Lung (tissue), 12 donors: ENCODE results near the gene BSN. TPM values are rescaled to one million over a fixed set of nuclear protein-coding genes. Genes with fewer than 3 reads are reported as not detected.

Source experiments
- ATAC-seq: fragments of 200-7000 bp; cut with Tn5 transposase; one replicate; pipeline ENCODE4 v1.9.1; 2020; ENCODE audit warnings: moderate number of reproducible peaks; ENCODE audit not compliant: insufficient read depth, low FRiP score
- DNase-seq, 3 donors: peaks; one replicate each; pipeline ENCODE4 v3.0.0-alpha.2; 2013 to 2017
- H3K27ac ChIP-seq, 2 donors: one replicate each; pipeline ENCODE4 v1.5.1; 2013; ENCODE audit warnings: mild to moderate bottlenecking in 2 of 2, moderate library complexity in 2 of 2, control low read depth in 1 of 2, inconsistent platforms in 1 of 2, low read depth in 1 of 2, low read length in 1 of 2
- H3K27me3 ChIP-seq, 3 donors: one replicate each; pipeline ENCODE4 v1.5.1; 2013; ENCODE audit warnings: low read length in 2 of 3; ENCODE audit not compliant: control insufficient read depth in 3 of 3, insufficient read depth in 3 of 3
- H3K36me3 ChIP-seq, 4 donors: one replicate each; pipeline ENCODE4 v1.5.1; 2013; ENCODE audit warnings: low read length in 4 of 4, mild to moderate bottlenecking in 1 of 4, moderate library complexity in 1 of 4; ENCODE audit not compliant: control insufficient read depth in 4 of 4, insufficient read depth in 4 of 4
- H3K4me1 ChIP-seq, 5 donors: one replicate each; pipeline ENCODE4 v1.5.1; 2013; ENCODE audit warnings: low read length in 5 of 5, mild to moderate bottlenecking in 2 of 5, moderate library complexity in 1 of 5; ENCODE audit not compliant: control insufficient read depth in 5 of 5, insufficient read depth in 5 of 5
- H3K4me3 ChIP-seq: one replicate; pipeline ENCODE4 v1.5.1; 2013; ENCODE audit warnings: mild to moderate bottlenecking, control low read depth, moderate library complexity
- H3K9ac ChIP-seq, 2 donors: one replicate each; pipeline ENCODE4 v1.5.1; 2013; ENCODE audit warnings: low read length in 2 of 2, control low read depth in 1 of 2; ENCODE audit not compliant: insufficient read depth in 1 of 2
- H3K9me3 ChIP-seq, 4 donors: one replicate each; pipeline ENCODE4 v1.5.1; 2013; ENCODE audit warnings: low read length in 3 of 4, mild to moderate bottlenecking in 1 of 4, moderate library complexity in 1 of 4; ENCODE audit not compliant: control insufficient read depth in 4 of 4, insufficient read depth in 3 of 4
- WGBS, 2 donors: extraction: QIAGEN DNeasy Blood & Tissue Kit; methylation state at CpG; one replicate each; pipeline ENCODE4 v1.1.7; 2013; 5-methylcytosine and 5-hydroxymethylcytosine counted together
- polyA plus RNA-seq, 2 donors: library from polyadenylated mRNA; stranded (reverse); fragments of 200-250 nt; gene quantifications; one replicate each; pipeline ENCODE4 v1.2.1, GENCODE V29; 2013
- total RNA-seq, 2 donors: library from RNA; depleted of rRNA in 1 of 2; stranded (reverse); fragments of >200 nt in 1 of 2; gene quantifications; one replicate each; pipeline ENCODE4 v1.2.1, GENCODE V29; 2014 to 2021
- TF ChIP-seq, protein P1 (sequence below): IDR thresholded peaks from 2 replicates; pipeline ENCODE4 v1.5.1; 2012; ENCODE audit warnings: mild to moderate bottlenecking; ENCODE audit errors: control extremely low read depth, extremely low read depth
- donor health status: control.
- donor health status: control.
- donor health status: Bipolar disorder and iron deficiency.
- donor health status: healthy.
- donor health status: DM: yes; HTN: yes; CAD: no.

BSN gene
- total and polyA plus RNA-seq, 4 donors, result 0.09 to 0.71 (median 0.47) TPM

DNA sequence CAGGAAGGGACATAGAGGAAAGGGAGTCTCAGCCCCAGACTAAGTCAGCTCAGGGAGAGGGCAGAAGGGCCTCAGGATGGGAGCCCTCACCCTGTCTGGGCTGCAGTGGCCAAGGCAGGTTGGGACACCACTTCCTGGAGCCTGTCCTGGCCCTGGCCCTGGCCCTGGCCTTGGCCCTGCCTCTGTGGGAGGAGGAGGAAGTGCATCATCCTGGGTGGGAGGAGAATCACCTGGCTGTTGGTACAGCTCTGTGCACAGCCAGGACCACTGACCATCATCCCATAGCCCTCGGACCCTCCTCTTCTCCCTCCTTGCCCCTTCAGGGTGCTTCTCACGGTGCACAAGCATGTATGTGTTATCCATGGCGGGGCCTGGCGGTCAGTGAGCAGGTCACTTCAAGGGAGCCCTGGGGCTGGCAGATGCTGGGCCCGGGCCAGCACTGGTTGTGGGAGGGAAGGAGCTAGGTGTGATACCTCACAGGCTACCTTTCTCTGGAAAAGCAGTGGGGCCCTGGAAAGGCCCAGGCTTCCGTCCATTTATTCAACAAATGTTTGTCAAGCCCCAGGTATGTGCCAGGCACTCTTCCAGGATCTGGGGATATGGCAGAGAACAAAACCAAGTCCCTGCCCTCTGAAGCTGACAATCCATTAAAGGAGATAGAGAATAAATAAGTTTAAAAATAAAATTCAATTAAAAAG is 111.7 kb downstream of the BSN start:
- TF ChIP-seq, protein P1, sequence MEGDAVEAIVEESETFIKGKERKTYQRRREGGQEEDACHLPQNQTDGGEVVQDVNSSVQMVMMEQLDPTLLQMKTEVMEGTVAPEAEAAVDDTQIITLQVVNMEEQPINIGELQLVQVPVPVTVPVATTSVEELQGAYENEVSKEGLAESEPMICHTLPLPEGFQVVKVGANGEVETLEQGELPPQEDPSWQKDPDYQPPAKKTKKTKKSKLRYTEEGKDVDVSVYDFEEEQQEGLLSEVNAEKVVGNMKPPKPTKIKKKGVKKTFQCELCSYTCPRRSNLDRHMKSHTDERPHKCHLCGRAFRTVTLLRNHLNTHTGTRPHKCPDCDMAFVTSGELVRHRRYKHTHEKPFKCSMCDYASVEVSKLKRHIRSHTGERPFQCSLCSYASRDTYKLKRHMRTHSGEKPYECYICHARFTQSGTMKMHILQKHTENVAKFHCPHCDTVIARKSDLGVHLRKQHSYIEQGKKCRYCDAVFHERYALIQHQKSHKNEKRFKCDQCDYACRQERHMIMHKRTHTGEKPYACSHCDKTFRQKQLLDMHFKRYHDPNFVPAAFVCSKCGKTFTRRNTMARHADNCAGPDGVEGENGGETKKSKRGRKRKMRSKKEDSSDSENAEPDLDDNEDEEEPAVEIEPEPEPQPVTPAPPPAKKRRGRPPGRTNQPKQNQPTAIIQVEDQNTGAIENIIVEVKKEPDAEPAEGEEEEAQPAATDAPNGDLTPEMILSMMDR, result no peak
- H3K4me1 ChIP-seq, result no peaks in the 10 kb centered on the region
- WGBS, 2 donors, result 79 to 89% methylated on average over 6 of the region's 6 CpGs
- ATAC-seq, result no peak
- no peak for DNase-seq
- H3K9me3 ChIP-seq, result no peaks in the 10 kb centered on the region
- no peaks in the 10 kb centered on the region for H3K36me3 ChIP-seq
- no peak overlapping the region for H3K27ac ChIP-seq
- no peak overlapping the region for H3K4me3 ChIP-seq
- H3K27me3 ChIP-seq, result no peaks in the 10 kb centered on the region
- H3K9ac ChIP-seq, result no peak overlapping the region

- Histone ChIP-seq H3K27ac (no peak overlapping the region), H3K4me1 (no peaks in the 10 kb centered on the region), H3K9ac (no peak overlapping the region), H3K36me3 (no peaks in the 10 kb centered on the region), H3K27me3 (no peaks in the 10 kb centered on the region), H3K9me3 (no peaks in the 10 kb centered on the region), H3K4me3 (no peak overlapping the region)
- ATAC-seq, result no peak
- 58 to 74% methylated on average over 8 of the region's 8 CpGs for WGBS, 2 donors
- no peak for DNase-seq
- TF ChIP-seq, protein P1, result no peak
Measured at GRCh38 chr3:49666592-49666991, 112.3 kb downstream of the BSN start.

DNA sequence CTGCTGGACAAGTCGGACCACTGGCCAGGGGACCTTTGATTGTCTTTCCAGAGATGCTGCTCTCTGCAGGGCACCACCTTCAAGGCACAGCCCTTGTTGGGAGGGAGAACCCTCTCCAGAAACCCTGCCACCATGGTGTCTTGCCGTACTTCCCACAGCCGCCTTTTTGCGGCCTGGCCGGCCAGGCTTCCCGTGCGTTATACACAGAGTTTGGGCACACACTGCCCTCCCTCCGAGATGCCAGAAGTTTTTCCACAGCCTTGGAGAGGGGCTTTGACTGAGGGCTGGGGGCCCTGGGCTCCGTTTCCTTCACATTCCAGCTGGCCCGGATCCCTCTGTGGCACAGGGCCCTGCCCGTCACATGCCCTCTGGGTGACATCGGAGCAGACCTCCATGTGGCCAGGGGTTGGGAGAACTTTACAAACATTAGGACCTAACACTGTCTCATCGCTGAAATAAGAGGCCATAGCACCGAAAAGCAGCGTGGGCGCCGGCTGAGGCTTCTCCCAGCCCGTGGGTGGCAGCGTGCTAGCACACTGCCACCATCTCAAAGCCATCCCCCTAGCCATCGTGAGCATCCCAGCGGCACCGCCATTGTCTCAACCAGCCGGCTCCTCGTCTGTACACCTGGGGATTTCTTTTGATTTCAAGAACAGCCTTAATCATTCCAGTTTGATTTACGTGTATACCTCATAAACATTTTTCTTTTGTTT is 113.6 kb downstream of the BSN start:
- WGBS, 2 donors, result 83% methylated on average over 25 of the region's 25 CpGs
- H3K4me3 ChIP-seq, result no peak overlapping the region
- no peaks in the 10 kb centered on the region for H3K4me1 ChIP-seq
- no peaks in the 10 kb centered on the region for H3K36me3 ChIP-seq
- no peaks in the 10 kb centered on the region for H3K27me3 ChIP-seq
- TF ChIP-seq, protein P1, result no peak
- no peak overlapping the region for H3K27ac ChIP-seq
- no peak for DNase-seq
- ATAC-seq, result no peak
- H3K9ac ChIP-seq, result no peak overlapping the region
- no peaks in the 10 kb centered on the region for H3K9me3 ChIP-seq
